ENCODE results near the gene FXYD1. TPM values are rescaled to one million over a fixed set of nuclear protein-coding genes. Genes with fewer than 3 reads are reported as not detected.
A peak's percentile ranks its signal among the peaks of the same experiment; 100 is the strongest.

Gene FXYD1
- total and polyA plus RNA-seq, 2 of the 8 experiments (the other 6 are each of a cell fraction or from before 2014, with no cell fraction given): 1.6 to 8.1 TPM

GRCh38 chr19:35098413-35099049, 40.1 kb upstream of the FXYD1 start:
- H3K4me3 ChIP-seq (ENCODE audit: extremely low read depth in 1 of 4, insufficient read depth in 2 of 4, low read depth in 3 of 4, low read length in 4 of 4): no peak overlapping the region

More at GRCh38 chr19:35098413-35099049, 40.1 kb upstream of the FXYD1 start:
- no peak overlapping the region for H2AK5ac ChIP-seq (ENCODE audit: low read depth, low read length)
- H3K4me1 ChIP-seq (replicated peaks in 1 of 4; ENCODE audit: control insufficient read depth in 3 of 4, insufficient read depth in 4 of 4, low read length in 3 of 4): peaks cover 0 to 3% (median 1%) of the 10 kb centered on the region in 4 experiments; a peak in 3 of 7 replicates
- no peak overlapping the region for H2BK15ac ChIP-seq (ENCODE audit: low read length)
- H4K91ac ChIP-seq (replicated peaks; ENCODE audit: insufficient read length, low read length): no peak overlapping the region
- no peak overlapping the region for H3K56ac ChIP-seq (replicated peaks; ENCODE audit: insufficient read length, low read depth, low read length)
- ChIA-PET POLR2A (ENCODE audit: partially characterized antibody) (interaction anchor here (0.7 to 1.3 kb wide), 4 partner anchors 8 to 18 kb away, joined by 3 to 4 read pairs (median 4); no protein-coding TSS in a partner anchor), CTCF (ENCODE audit: partially characterized antibody) (interaction anchor here (0.6 to 3.4 kb wide), 9 partner anchors 10 to 56 kb away, joined by 3 to 19 read pairs (median 6); partner anchors contain the start of genes FXYD5 and LGI4)
- H2BK20ac ChIP-seq (ENCODE audit: low read length): no peak overlapping the region
- no peak overlapping the region for H3K4ac ChIP-seq (replicated peaks; ENCODE audit: insufficient read length, low read depth, low read length)
- WGBS, 2 experiments (ENCODE audit: extremely low coverage in 1 of 2, insufficient coverage in 1 of 2, insufficient read length in 1 of 2, insufficient replicate concordance in 2 of 2, low coverage in 1 of 2, low lambda C conversion rate in 2 of 2, missing lambda C conversion rate in 1 of 2): 96% methylated on average over 29 of the region's 29 CpGs; no CpG with 5 or more reads in 1 of the 2 experiments
- FAIRE-seq (no peak), DNase-seq (ENCODE audit: low read depth in 1 of 2, low spot score in 2 of 2) (no peak)
- no peaks in the 10 kb centered on the region for H3K79me1 ChIP-seq (ENCODE audit: low read depth, low read length)
- no peaks in the 10 kb centered on the region for H3K9me3 ChIP-seq (ENCODE audit: insufficient read depth in 2 of 2, low read depth in 1 of 2, low read length in 1 of 2)
- no peak overlapping the region for H3K4me2 ChIP-seq (ENCODE audit: insufficient read depth in 1 of 2, low read depth in 2 of 2, low read length in 2 of 2)
- peak overlapping the region; percentile 18; the same call in 1 of the 2 replicates for H2BK12ac ChIP-seq (ENCODE audit: low read depth, low read length)
- H3K27me3 ChIP-seq (replicated peaks in 1 of 4; ENCODE audit: control insufficient read depth in 3 of 4, extremely low read depth in 1 of 4, insufficient read depth in 3 of 4, low read length in 3 of 4): no peaks in the 10 kb centered on the region
- H3K27ac ChIP-seq (ENCODE audit: low read depth, low read length): no peak overlapping the region
- no peak overlapping the region for H2AFZ ChIP-seq (ENCODE audit: low read length)
- H4K20me1 ChIP-seq (replicated peaks in 1 of 2; ENCODE audit: control insufficient read depth in 1 of 2, insufficient read depth in 2 of 2, low read length in 2 of 2): no peaks in the 10 kb centered on the region
- no peaks in the 10 kb centered on the region for H3K36me3 ChIP-seq (ENCODE audit: control insufficient read depth in 2 of 4, insufficient read depth in 4 of 4, low read length in 3 of 4)
- H3K79me2 ChIP-seq (ENCODE audit: control insufficient read depth in 1 of 2, insufficient read depth in 2 of 2, low read length in 2 of 2): no peaks in the 10 kb centered on the region
- H3K9ac ChIP-seq (replicated peaks in 1 of 4; ENCODE audit: extremely low read depth in 1 of 4, low read depth in 3 of 4, low read length in 3 of 4): no peak overlapping the region
- H3K18ac ChIP-seq (ENCODE audit: extremely low read depth, low read length): no peak overlapping the region
- no peak overlapping the region for H2BK120ac ChIP-seq (replicated peaks; ENCODE audit: low read depth, low read length)
- peaks cover 2% of the 10 kb centered on the region; the same call in 1 of the 2 replicates for H3K23me2 ChIP-seq (ENCODE audit: low read depth, low read length)
- H4K5ac ChIP-seq (ENCODE audit: insufficient read length, low read depth, low read length): no peak overlapping the region
- no peak overlapping the region for H3K23ac ChIP-seq (ENCODE audit: insufficient read length)
- H3K14ac ChIP-seq (ENCODE audit: insufficient read length): no peak overlapping the region
- H4K8ac ChIP-seq (ENCODE audit: extremely low read depth, insufficient read depth, low read length): no peak overlapping the region
- H2BK5ac ChIP-seq (ENCODE audit: low read depth, low read length): no peak overlapping the region
- no peak for TF ChIP-seq HDAC6 (IDR thresholded peaks at IDR 0.05; ENCODE audit: low read depth, low read length)
- TF ChIP-seq TCF12 (IDR thresholded peaks at IDR 0.05; ENCODE audit: low read depth, low read length): no peak
- no peak for TF ChIP-seq EZH2 (IDR thresholded peaks at IDR 0.05; ENCODE audit: low read depth, low read length, severe bottlenecking)
- TF ChIP-seq CHD2 (IDR thresholded peaks at IDR 0.05; ENCODE audit: low read length): no peak
- TF ChIP-seq BRCA1 (IDR thresholded peaks at IDR 0.05; ENCODE audit: low read depth, low read length): no peak
- no peak for TF ChIP-seq PHF8 (conservative IDR thresholded peaks at IDR 0.05; ENCODE audit: low read depth, low read length)
- TF ChIP-seq FOSL1 (IDR thresholded peaks at IDR 0.05; ENCODE audit: insufficient read depth, low read depth, low read length): no peak
- no peak for TF ChIP-seq USF2 (IDR thresholded peaks at IDR 0.05; ENCODE audit: low read length)

Measured in H1 (cell line).